ENCODE results near the gene HCN2. TPM values are rescaled to one million over a fixed set of nuclear protein-coding genes. Genes with fewer than 3 reads are reported as not detected.

HCN2 gene
- total and polyA plus RNA-seq, 2 of the 8 experiments (the other 6 are each of a cell fraction or from before 2014, with no cell fraction given) = 1.0 to 4.0 TPM

DNA sequence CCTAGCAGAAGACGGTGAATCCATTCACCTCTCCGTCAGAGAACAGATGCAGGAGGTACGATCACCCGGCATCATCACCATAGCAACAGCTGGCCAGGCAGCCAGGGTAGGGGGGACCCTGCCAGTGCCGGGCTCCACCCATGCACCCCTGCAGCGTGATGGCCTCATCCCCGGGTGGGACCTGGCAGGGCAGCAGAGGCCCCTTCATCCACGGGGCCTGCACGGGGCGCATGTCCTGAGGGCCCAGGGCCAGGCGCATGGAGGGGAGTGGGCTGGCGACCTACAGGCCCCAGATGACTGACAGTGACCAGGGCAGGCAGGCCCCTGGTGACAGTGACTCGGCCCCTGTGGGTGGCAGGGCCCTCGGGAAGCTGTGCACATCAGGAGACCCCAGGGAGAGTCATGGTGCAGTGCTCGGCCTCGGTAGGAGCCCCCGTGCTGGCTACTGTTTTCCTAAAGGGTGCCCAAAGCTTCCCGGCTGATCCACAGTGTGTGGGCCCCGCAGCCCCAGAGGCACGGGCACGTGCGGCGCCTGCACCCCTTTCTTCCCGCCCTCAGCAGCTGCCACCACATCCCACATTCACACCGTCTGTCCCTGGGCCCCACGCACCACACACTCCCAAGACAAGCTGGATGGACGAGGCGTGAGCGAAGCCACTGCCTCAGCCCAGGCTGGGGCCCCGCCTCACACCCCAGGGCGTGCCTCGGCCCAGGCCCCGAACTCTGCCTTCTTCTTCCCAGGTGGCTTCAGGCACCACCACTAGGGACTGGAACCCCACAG, 68.6 kb downstream of the HCN2 start:
- Histone ChIP-seq H3K14ac (ENCODE audit: insufficient read length) (no peak overlapping the region), H2AK5ac (ENCODE audit: low read depth, low read length) (no peak overlapping the region), H3K9ac (replicated peaks in 1 of 4; ENCODE audit: extremely low read depth in 1 of 4, low read depth in 3 of 4, low read length in 3 of 4) (no peak overlapping the region)

More for the DNA sequence above, 68.6 kb downstream of the HCN2 start:
- TF ChIP-seq SP2 (IDR thresholded peaks at IDR 0.05; ENCODE audit: low read length) (no peak), HDAC2 (IDR thresholded peaks at IDR 0.05; ENCODE audit: borderline replicate concordance in 1 of 2, low read depth in 2 of 2, low read length in 2 of 2) (no peak), TBP (IDR thresholded peaks at IDR 0.05; ENCODE audit: low read depth, low read length) (no peak), GTF2F1 (IDR thresholded peaks at IDR 0.05; ENCODE audit: borderline replicate concordance, low read depth, low read length) (no peak), BRCA1 (IDR thresholded peaks at IDR 0.05; ENCODE audit: low read depth, low read length) (no peak)
- Histone ChIP-seq H3K23ac (ENCODE audit: insufficient read length) (no peak overlapping the region), H3K4me3 (ENCODE audit: extremely low read depth in 1 of 4, insufficient read depth in 2 of 4, low read depth in 3 of 4, low read length in 4 of 4) (no peak overlapping the region), H4K8ac (ENCODE audit: extremely low read depth, insufficient read depth, low read length) (peak overlapping the region; percentile 51; the same call in 1 of the 2 replicates), H3K4me2 (ENCODE audit: insufficient read depth in 1 of 2, low read depth in 2 of 2, low read length in 2 of 2) (no peak overlapping the region), H4K20me1 (replicated peaks in 1 of 2; ENCODE audit: control insufficient read depth in 1 of 2, insufficient read depth in 2 of 2, low read length in 2 of 2) (peaks cover 53 to 59% of the 10 kb centered on the region in 2 experiments), H3K4me1 (replicated peaks in 1 of 4; ENCODE audit: control insufficient read depth in 3 of 4, insufficient read depth in 4 of 4, low read length in 3 of 4) (peaks cover 0 to 11% (median 5%) of the 10 kb centered on the region in 4 experiments; a peak in 5 of 7 replicates), H2BK12ac (ENCODE audit: low read depth, low read length) (no peak overlapping the region), H3K27me3 (replicated peaks in 1 of 4; ENCODE audit: control insufficient read depth in 3 of 4, extremely low read depth in 1 of 4, insufficient read depth in 3 of 4, low read length in 3 of 4) (no peaks in the 10 kb centered on the region), H3K36me3 (ENCODE audit: control insufficient read depth in 2 of 4, insufficient read depth in 4 of 4, low read length in 3 of 4) (peaks cover 0 to 6% (median 3%) of the 10 kb centered on the region in 4 experiments; a peak in 4 of 8 replicates), H2BK20ac (ENCODE audit: low read length) (no peak overlapping the region), H3K27ac (ENCODE audit: low read depth, low read length) (no peak overlapping the region; the same call in 1 of the 2 replicates), H2AFZ (ENCODE audit: low read length) (no peak overlapping the region), H3K9me3 (ENCODE audit: insufficient read depth in 2 of 2, low read depth in 1 of 2, low read length in 1 of 2) (no peaks in the 10 kb centered on the region), H2BK120ac (replicated peaks; ENCODE audit: low read depth, low read length) (no peak overlapping the region), H3K79me2 (ENCODE audit: control insufficient read depth in 1 of 2, insufficient read depth in 2 of 2, low read length in 2 of 2) (peaks cover 63 to 94% of the 10 kb centered on the region in 2 experiments), H4K91ac (replicated peaks; ENCODE audit: insufficient read length, low read length) (no peak overlapping the region), H2BK15ac (ENCODE audit: low read length) (no peak overlapping the region), H2BK5ac (ENCODE audit: low read depth, low read length) (no peak overlapping the region), H3K79me1 (ENCODE audit: low read depth, low read length) (peaks cover 18% of the 10 kb centered on the region), H4K5ac (ENCODE audit: insufficient read length, low read depth, low read length) (no peak overlapping the region), H3K18ac (ENCODE audit: extremely low read depth, low read length) (no peak overlapping the region), H3K4ac (replicated peaks; ENCODE audit: insufficient read length, low read depth, low read length) (no peak overlapping the region), H3K23me2 (ENCODE audit: low read depth, low read length) (peaks cover 3% of the 10 kb centered on the region; the same call in 1 of the 2 replicates), H3K56ac (replicated peaks; ENCODE audit: insufficient read length, low read depth, low read length) (no peak overlapping the region)
- ChIA-PET CTCF (ENCODE audit: partially characterized antibody) (interaction anchor here (1.1 kb wide), 1 partner anchor 95 kb away, joined by 4 read pairs; no protein-coding TSS in a partner anchor), POLR2A (ENCODE audit: partially characterized antibody) (interaction anchor here (0.8 to 1.3 kb wide), 3 partner anchors 35 to 371 kb away, joined by 3 to 4 read pairs (median 3); no protein-coding TSS in a partner anchor)
- WGBS, 2 experiments (ENCODE audit: extremely low coverage in 1 of 2, insufficient coverage in 1 of 2, insufficient read length in 1 of 2, insufficient replicate concordance in 2 of 2, low coverage in 1 of 2, low lambda C conversion rate in 2 of 2, missing lambda C conversion rate in 1 of 2) = 92% methylated on average over 33 of the region's 33 CpGs; no CpG with 5 or more reads in 1 of the 2 experiments
- no peak for DNase-seq (ENCODE audit: low read depth in 1 of 2, low spot score in 2 of 2)
- FAIRE-seq = no peak
